ENCODE measurements around the gene RASGRF2.

GRCh38 chr5:80975065-80975464 lies 14.9 kb downstream of the RASGRF2 start:
- TF ChIP-seq EZH2 (IDR thresholded peaks at IDR 0.05; ENCODE audit: low read length, unreplicated experiment) (no peak), CTCF (conservative IDR thresholded peaks at IDR 0.05; ENCODE audit: low read depth, low read length) (no peak), EZH2phosphoT487 (IDR thresholded peaks at IDR 0.05; ENCODE audit: borderline replicate concordance, low read length) (no peak)

Data from PC-3 (cell line).